ENCODE results near the gene TNFSF11. TPM values are rescaled to one million over a fixed set of nuclear protein-coding genes. Genes with fewer than 3 reads are reported as not detected.
"Not testable (repeated sequence)": the region's sequence is repeated elsewhere in the genome, so short reads cannot be mapped to it uniquely, and the experiment has no call there.

TNFSF11 gene
- total RNA-seq, 2 experiments from 2014 or later: 0.32 to 0.94 TPM

GRCh38 chr13:42545842-42546241 lies 28.1 kb upstream of the TNFSF11 start:
- no peaks in the 10 kb centered on the region for H3K9me3 Mint-ChIP-seq (ENCODE audit: insufficient read depth)
- CTCF ChIA-PET: no interaction called here
- H3K27me3 Mint-ChIP-seq (ENCODE audit: low read depth): no peaks in the 10 kb centered on the region
- POLR2A ChIA-PET: no interaction called here
- H3K4me1 Mint-ChIP-seq (ENCODE audit: low read depth): peaks cover 19% of the 10 kb centered on the region
- H3K36me3 Mint-ChIP-seq (ENCODE audit: low read depth): no peaks in the 10 kb centered on the region
- H3K4me3 Mint-ChIP-seq: no peak overlapping the region
- no peak for ATAC-seq
- no peak for DNase-seq
- H3K27ac Mint-ChIP-seq: no peak overlapping the region

- Mint-ChIP-seq H3K4me3 (no peak overlapping the region), H3K36me3 (ENCODE audit: low read depth) (no peaks in the 10 kb centered on the region), H3K9me3 (ENCODE audit: insufficient read depth) (no peaks in the 10 kb centered on the region), H3K27ac (no peak overlapping the region), H3K27me3 (ENCODE audit: low read depth) (no peaks in the 10 kb centered on the region), H3K4me1 (ENCODE audit: low read depth) (peaks cover 19% of the 10 kb centered on the region)
- ChIA-PET CTCF (interaction anchor here (1.0 kb wide), 1 partner anchor 48 kb away, joined by 3 read pairs; no protein-coding TSS in a partner anchor), POLR2A (no interaction called here)
- ATAC-seq: no peak
- DNase-seq: no peak
These were observed 26.3 kb upstream of the TNFSF11 start for GRCh38 chr13:42547612-42548011.

GRCh38 chr13:42548731-42549551 lies 25.0 kb upstream of the TNFSF11 start:
- Mint-ChIP-seq H3K27ac (peak overlapping the region; percentile 48), H3K4me3 (no peak overlapping the region), H3K36me3 (ENCODE audit: low read depth) (no peaks in the 10 kb centered on the region), H3K27me3 (ENCODE audit: low read depth) (no peaks in the 10 kb centered on the region), H3K9me3 (ENCODE audit: insufficient read depth) (no peaks in the 10 kb centered on the region), H3K4me1 (ENCODE audit: low read depth) (peaks cover 19% of the 10 kb centered on the region)
- ATAC-seq (no peak), DNase-seq (no peak)
- CTCF ChIA-PET: no interaction called here
- POLR2A ChIA-PET: no interaction called here

GRCh38 chr13:42549552-42549936 lies 24.4 kb upstream of the TNFSF11 start:
- Mint-ChIP-seq H3K36me3 (ENCODE audit: low read depth) (no peaks in the 10 kb centered on the region), H3K27me3 (ENCODE audit: low read depth) (no peaks in the 10 kb centered on the region), H3K9me3 (ENCODE audit: insufficient read depth) (no peaks in the 10 kb centered on the region), H3K4me3 (no peak overlapping the region), H3K4me1 (ENCODE audit: low read depth) (peaks cover 19% of the 10 kb centered on the region), H3K27ac (peak overlapping the region; percentile 39)
- POLR2A ChIA-PET: no interaction called here
- ATAC-seq: no peak
- CTCF ChIA-PET: no interaction called here
- no peak for DNase-seq

- ATAC-seq: no peak
- H3K4me1 Mint-ChIP-seq (ENCODE audit: low read depth): peaks cover 19% of the 10 kb centered on the region
- no peak overlapping the region for H3K27ac Mint-ChIP-seq
- DNase-seq: no peak
- no peaks in the 10 kb centered on the region for H3K36me3 Mint-ChIP-seq (ENCODE audit: low read depth)
- ChIA-PET CTCF (no interaction called here), POLR2A (no interaction called here)
- H3K9me3 Mint-ChIP-seq (ENCODE audit: insufficient read depth): no peaks in the 10 kb centered on the region
- H3K4me3 Mint-ChIP-seq: no peak overlapping the region
- H3K27me3 Mint-ChIP-seq (ENCODE audit: low read depth): peaks cover 2% of the 10 kb centered on the region
These were observed 22.3 kb upstream of the TNFSF11 start for GRCh38 chr13:42551611-42552010.

GRCh38 chr13:42553098-42554046 lies 20.6 kb upstream of the TNFSF11 start:
- H3K27me3 Mint-ChIP-seq (ENCODE audit: low read depth): peaks cover 2% of the 10 kb centered on the region
- DNase-seq (no peak), ATAC-seq (no peak)
- H3K27ac Mint-ChIP-seq: no peak overlapping the region
- H3K4me1 Mint-ChIP-seq (ENCODE audit: low read depth): peaks cover 13% of the 10 kb centered on the region
- no peaks in the 10 kb centered on the region for H3K9me3 Mint-ChIP-seq (ENCODE audit: insufficient read depth)
- no peaks in the 10 kb centered on the region for H3K36me3 Mint-ChIP-seq (ENCODE audit: low read depth)
- POLR2A ChIA-PET: no interaction called here
- no peak overlapping the region for H3K4me3 Mint-ChIP-seq
- CTCF ChIA-PET: no interaction called here

- ChIA-PET CTCF (no interaction called here), POLR2A (no interaction called here)
- Mint-ChIP-seq H3K9me3 (ENCODE audit: insufficient read depth) (peaks cover 3% of the 10 kb centered on the region), H3K4me1 (ENCODE audit: low read depth) (peaks cover 3% of the 10 kb centered on the region), H3K27ac (no peak overlapping the region), H3K36me3 (ENCODE audit: low read depth) (peaks cover 3% of the 10 kb centered on the region), H3K27me3 (ENCODE audit: low read depth) (peaks cover 2% of the 10 kb centered on the region), H3K4me3 (no peak overlapping the region)
- DNase-seq: no peak
- no peak for ATAC-seq
These were observed 14.9 kb upstream of the TNFSF11 start for GRCh38 chr13:42559057-42559456.

GRCh38 chr13:42559573-42560218 lies 14.3 kb upstream of the TNFSF11 start:
- H3K36me3 Mint-ChIP-seq (ENCODE audit: low read depth); POLR2A ChIA-PET; H3K27me3 Mint-ChIP-seq (ENCODE audit: low read depth); H3K27ac Mint-ChIP-seq; H3K4me1 Mint-ChIP-seq (ENCODE audit: low read depth); ATAC-seq; DNase-seq; H3K9me3 Mint-ChIP-seq (ENCODE audit: insufficient read depth); CTCF ChIA-PET; H3K4me3 Mint-ChIP-seq: not testable (repeated sequence)

- H3K9me3 Mint-ChIP-seq (ENCODE audit: insufficient read depth); H3K4me1 Mint-ChIP-seq (ENCODE audit: low read depth); H3K27ac Mint-ChIP-seq; CTCF ChIA-PET; H3K27me3 Mint-ChIP-seq (ENCODE audit: low read depth); POLR2A ChIA-PET; H3K36me3 Mint-ChIP-seq (ENCODE audit: low read depth); DNase-seq; H3K4me3 Mint-ChIP-seq; ATAC-seq: not testable (repeated sequence)
These were observed 13.6 kb upstream of the TNFSF11 start for GRCh38 chr13:42560320-42560719.

GRCh38 chr13:42561752-42562467 lies 12.0 kb upstream of the TNFSF11 start:
- Mint-ChIP-seq H3K4me3 (no peak overlapping the region), H3K36me3 (ENCODE audit: low read depth) (peaks cover 3% of the 10 kb centered on the region), H3K27me3 (ENCODE audit: low read depth) (peaks cover 2% of the 10 kb centered on the region), H3K27ac (no peak overlapping the region), H3K9me3 (ENCODE audit: insufficient read depth) (peaks cover 3% of the 10 kb centered on the region), H3K4me1 (ENCODE audit: low read depth) (peaks cover 3% of the 10 kb centered on the region)
- CTCF ChIA-PET: no interaction called here
- ATAC-seq (no peak), DNase-seq (no peak)
- POLR2A ChIA-PET: no interaction called here

- ATAC-seq: no peak
- H3K9me3 Mint-ChIP-seq (ENCODE audit: insufficient read depth): peaks cover 3% of the 10 kb centered on the region
- H3K4me3 Mint-ChIP-seq: no peak overlapping the region
- ChIA-PET POLR2A (no interaction called here), CTCF (interaction anchor here (0.8 kb wide), 1 partner anchor 27 kb away, joined by 3 read pairs; no protein-coding TSS in a partner anchor)
- no peak overlapping the region for H3K27ac Mint-ChIP-seq
- no peak for DNase-seq
- H3K36me3 Mint-ChIP-seq (ENCODE audit: low read depth): no peaks in the 10 kb centered on the region
- H3K27me3 Mint-ChIP-seq (ENCODE audit: low read depth): peaks cover 19% of the 10 kb centered on the region
- no peaks in the 10 kb centered on the region for H3K4me1 Mint-ChIP-seq (ENCODE audit: low read depth)
These were observed 6.0 kb upstream of the TNFSF11 start for GRCh38 chr13:42567906-42568305.
